Nephron progenitor cell (in vitro differentiated cells): Measurements from ENCODE around the gene RHD.

Experiments used
- DNase-seq: peaks from one replicate; pipeline ENCODE4 v3.0.0; 2021
- H3K27ac Mint-ChIP-seq: 2 replicates; pipeline ENCODE4 v1.8.0; 2021; ENCODE audit warnings: mild to moderate bottlenecking, moderate library complexity, mixed read lengths
- H3K27me3 Mint-ChIP-seq: 2 replicates; pipeline ENCODE4 v1.8.0; 2021; ENCODE audit warnings: mild to moderate bottlenecking, low read depth, mixed read lengths; ENCODE audit not compliant: poor library complexity
- H3K36me3 Mint-ChIP-seq: 2 replicates; pipeline ENCODE4 v1.8.0; 2021; ENCODE audit warnings: low read depth, mixed read lengths
- H3K4me1 Mint-ChIP-seq: 2 replicates; pipeline ENCODE4 v1.8.0; 2021; ENCODE audit warnings: mixed read lengths
- H3K4me3 Mint-ChIP-seq: 2 replicates; pipeline ENCODE4 v1.8.0; 2021; ENCODE audit warnings: mild to moderate bottlenecking, moderate library complexity, mixed read lengths
- H3K9me3 Mint-ChIP-seq: 2 replicates; pipeline ENCODE4 v1.8.0; 2021; ENCODE audit warnings: mild to moderate bottlenecking, moderate library complexity, mixed read lengths
- CTCF ChIP-seq: fragments of 200-600 bp; sonication (generic); IDR thresholded peaks from 2 replicates; pipeline ENCODE4 v1.5.0; 2021; ENCODE audit warnings: antibody characterized with exemption

RHD gene

GRCh38 chr1:25238046-25238445 lies 34.3 kb upstream of the RHD start:
- no peak for TF ChIP-seq CTCF
- Mint-ChIP-seq H3K4me1 (peaks cover 40% of the 10 kb centered on the region), H3K27me3 (peaks cover 3% of the 10 kb centered on the region), H3K4me3 (no peak overlapping the region), H3K9me3 (no peaks in the 10 kb centered on the region), H3K27ac (peak overlapping the region; percentile 65), H3K36me3 (peaks cover 21% of the 10 kb centered on the region)
- no peak for DNase-seq

GRCh38 chr1:25239681-25240541 lies 32.4 kb upstream of the RHD start:
- peak; percentile 49 for TF ChIP-seq CTCF
- Mint-ChIP-seq H3K4me1 (peaks cover 36% of the 10 kb centered on the region), H3K4me3 (peak overlapping the region; percentile 96), H3K9me3 (no peaks in the 10 kb centered on the region), H3K36me3 (peaks cover 28% of the 10 kb centered on the region), H3K27me3 (peaks cover 3% of the 10 kb centered on the region), H3K27ac (peak overlapping the region; percentile 98)
- peak; percentile 87 for DNase-seq

GRCh38 chr1:25243907-25244306 lies 28.4 kb upstream of the RHD start:
- H3K9me3 Mint-ChIP-seq, result no peaks in the 10 kb centered on the region
- H3K27me3 Mint-ChIP-seq, result peaks cover 2% of the 10 kb centered on the region
- H3K4me1 Mint-ChIP-seq, result peaks cover 49% of the 10 kb centered on the region
- no peak overlapping the region for H3K4me3 Mint-ChIP-seq
- DNase-seq, result no peak
- no peak overlapping the region for H3K27ac Mint-ChIP-seq
- no peak for TF ChIP-seq CTCF
- H3K36me3 Mint-ChIP-seq, result peaks cover 35% of the 10 kb centered on the region

- peaks cover 2% of the 10 kb centered on the region for H3K27me3 Mint-ChIP-seq
- H3K9me3 Mint-ChIP-seq, result no peaks in the 10 kb centered on the region
- DNase-seq, result no peak
- H3K27ac Mint-ChIP-seq, result no peak overlapping the region
- TF ChIP-seq CTCF, result no peak
- peaks cover 35% of the 10 kb centered on the region for H3K36me3 Mint-ChIP-seq
- peak overlapping the region; percentile 95 for H3K4me3 Mint-ChIP-seq
- H3K4me1 Mint-ChIP-seq, result peaks cover 37% of the 10 kb centered on the region
Observed at GRCh38 chr1:25245393-25245792, 26.9 kb upstream of the RHD start.

- DNase-seq, result no peak
- Mint-ChIP-seq H3K27me3 (peaks cover 2% of the 10 kb centered on the region), H3K9me3 (no peaks in the 10 kb centered on the region)
Observed at GRCh38 chr1:25245809-25246599, 26.3 kb upstream of the RHD start.

More at GRCh38 chr1:25245809-25246599, 26.3 kb upstream of the RHD start:
- Mint-ChIP-seq H3K4me1 (peaks cover 31% of the 10 kb centered on the region), H3K4me3 (peak overlapping the region; percentile 95), H3K27ac (peak overlapping the region; percentile 66), H3K36me3 (peaks cover 35% of the 10 kb centered on the region)
- no peak for TF ChIP-seq CTCF
